GM12872 (cell line): ENCODE measurements around the gene GPR65.

Experiments used
- CTCF ChIP-seq: IDR thresholded peaks from 3 replicates; pipeline ENCODE4 v1.5.1; 2011; ENCODE audit warnings: low read depth, mild to moderate bottlenecking, low read length, moderate library complexity; ENCODE audit not compliant: insufficient read depth

GPR65 gene

GRCh38 chr14:88043529-88044443, 38.9 kb downstream of the GPR65 start:
- no peak for TF ChIP-seq CTCF

- TF ChIP-seq CTCF, result no peak
Measured at GRCh38 chr14:88044444-88044758, 39.5 kb downstream of the GPR65 start.

GRCh38 chr14:88044776-88045446, 40.0 kb downstream of the GPR65 start:
- no peak for TF ChIP-seq CTCF

- TF ChIP-seq CTCF, result no peak
Measured at GRCh38 chr14:88045705-88046104, 40.8 kb downstream of the GPR65 start.

GRCh38 chr14:88048351-88048750, 43.4 kb downstream of the GPR65 start:
- TF ChIP-seq CTCF, result no peak

GRCh38 chr14:88049266-88049665, 44.3 kb downstream of the GPR65 start:
- TF ChIP-seq CTCF, result no peak

- TF ChIP-seq CTCF, result no peak
Measured at GRCh38 chr14:88049936-88050335, 45.0 kb downstream of the GPR65 start.
